WTC11 (cell line): ENCODE results near the gene EVA1A. TPM values are rescaled to one million over a fixed set of nuclear protein-coding genes. Genes with fewer than 3 reads are reported as not detected.

Source experiments
- ATAC-seq: fragments of 200-7000 bp; cut with Tn5 transposase; 2 replicates; pipeline ENCODE4 v1.10.0; 2021; ENCODE audit warnings: mild to moderate bottlenecking, moderate library complexity
- CTCF ChIA-PET: fragments of 300-600 bp; sonication (Branson Sonifier 250); formaldehyde crosslinking; loops from one replicate; lab custom pipeline; 2021; ENCODE audit warnings: antibody characterized with exemption; lab: Charles Lee
- POLR2A ChIA-PET: fragments of 350-600 bp; sonication (Branson Sonifier 250); formaldehyde crosslinking; loops from one replicate; lab custom pipeline; 2021; ENCODE audit warnings: antibody characterized with exemption; lab: Charles Lee
- DNase-seq: peaks from one replicate; pipeline ENCODE4 v3.0.0; 2021; ENCODE audit warnings: low spot score
- H3K27ac Mint-ChIP-seq: 2 replicates; pipeline ENCODE4 v1.8.0; 2021; ENCODE audit warnings: mixed read lengths
- H3K27me3 Mint-ChIP-seq: 2 replicates; pipeline ENCODE4 v1.8.0; 2021; ENCODE audit warnings: low read depth, mild to moderate bottlenecking, moderate library complexity, mixed read lengths
- H3K36me3 Mint-ChIP-seq: 2 replicates; pipeline ENCODE4 v1.8.0; 2021; ENCODE audit warnings: mixed read lengths
- H3K4me1 Mint-ChIP-seq: 2 replicates; pipeline ENCODE4 v1.8.0; 2022; ENCODE audit warnings: mixed read lengths
- H3K4me3 Mint-ChIP-seq: 2 replicates; pipeline ENCODE4 v1.8.0; 2021; ENCODE audit warnings: mild to moderate bottlenecking, moderate library complexity, mixed read lengths
- H3K9me3 Mint-ChIP-seq: 2 replicates; pipeline ENCODE4 v1.8.0; 2021; ENCODE audit warnings: mixed read lengths
- CBFB ChIP-seq: sonication (generic); formaldehyde crosslinking; IDR thresholded peaks from 2 replicates; pipeline ENCODE4 v1.8.1; 2022; ENCODE audit warnings: mild to moderate bottlenecking, low read depth, missing genetic modification reagents
- FOXJ3 ChIP-seq: sonication (generic); formaldehyde crosslinking; IDR thresholded peaks from 2 replicates; pipeline ENCODE4 v1.9.0; 2021; ENCODE audit warnings: missing genetic modification reagents, mild to moderate bottlenecking, borderline replicate concordance
- FOXK1 ChIP-seq: sonication (generic); formaldehyde crosslinking; IDR thresholded peaks from 2 replicates; pipeline ENCODE4 v1.8.0; 2022; ENCODE audit warnings: mild to moderate bottlenecking, moderate library complexity, missing genetic modification reagents
- GABPB1 ChIP-seq: sonication (generic); formaldehyde crosslinking; IDR thresholded peaks from 2 replicates; pipeline ENCODE4 v1.8.1; 2023; ENCODE audit warnings: mild to moderate bottlenecking, missing genetic modification reagents
- NFATC4 ChIP-seq: fragments of 250-450 bp; sonication (Bioruptor Pico); IDR thresholded peaks from 2 replicates; pipeline ENCODE4 v1.9.0; 2021; ENCODE audit warnings: mild to moderate bottlenecking
- OVOL2 ChIP-seq: fragments of 250-450 bp; sonication (Bioruptor Pico); IDR thresholded peaks from 2 replicates; pipeline ENCODE4 v1.9.0; 2021; ENCODE audit warnings: mild to moderate bottlenecking, borderline replicate concordance
- TEAD4 ChIP-seq: sonication (generic); formaldehyde crosslinking; IDR thresholded peaks from 2 replicates; pipeline ENCODE4 v1.8.0; 2022; ENCODE audit warnings: mild to moderate bottlenecking, missing genetic modification reagents
- total RNA-seq: library from RNA; stranded (reverse); gene quantifications from 3 replicates; pipeline ENCODE4 v1.2.3, GENCODE V29; 2021
- TF ChIP-seq, protein P1 (sequence below): fragments of 250-450 bp; sonication (Bioruptor Pico); IDR thresholded peaks from 2 replicates; pipeline ENCODE4 v1.9.0; 2021; ENCODE audit warnings: mild to moderate bottlenecking, borderline replicate concordance
- TF ChIP-seq, protein P2 (sequence below): fragments of 250-450 bp; sonication (Bioruptor Pico); IDR thresholded peaks from 2 replicates; pipeline ENCODE4 v1.8.0; 2021; ENCODE audit warnings: mild to moderate bottlenecking
- TF ChIP-seq, protein P3 (sequence below): fragments of 250-450 bp; sonication (Bioruptor Pico); IDR thresholded peaks from 2 replicates; pipeline ENCODE4 v2.1.2; 2022; ENCODE audit warnings: mild to moderate bottlenecking, moderate library complexity
- TF ChIP-seq, protein P4 (sequence below): sonication (generic); formaldehyde crosslinking; IDR thresholded peaks from 2 replicates; pipeline ENCODE4 v1.8.0; 2022; ENCODE audit warnings: mild to moderate bottlenecking, missing genetic modification reagents
- TF ChIP-seq, protein P5 (sequence below): sonication (generic); formaldehyde crosslinking; IDR thresholded peaks from 2 replicates; pipeline ENCODE4 v1.8.1; 2022; ENCODE audit warnings: low read depth, mild to moderate bottlenecking, moderate library complexity, missing genetic modification reagents, borderline replicate concordance
- TF ChIP-seq, protein P6 (sequence below): sonication (generic); formaldehyde crosslinking; IDR thresholded peaks from 2 replicates; pipeline ENCODE4 v1.8.0; 2022; ENCODE audit warnings: mild to moderate bottlenecking, missing genetic modification reagents
- TF ChIP-seq, protein P7 (sequence below): fragments of 250-450 bp; sonication (Bioruptor Pico); IDR thresholded peaks from 2 replicates; pipeline ENCODE4 v1.9.0; 2021; ENCODE audit warnings: mild to moderate bottlenecking
- TF ChIP-seq, protein P8 (sequence below): fragments of 200-600 bp; IDR thresholded peaks from 2 replicates; pipeline ENCODE4 v1.8.0; 2022; ENCODE audit warnings: antibody characterized with exemption

EVA1A gene
- total RNA-seq, 1 experiment from 2014 or later = 4.1 TPM

DNA sequence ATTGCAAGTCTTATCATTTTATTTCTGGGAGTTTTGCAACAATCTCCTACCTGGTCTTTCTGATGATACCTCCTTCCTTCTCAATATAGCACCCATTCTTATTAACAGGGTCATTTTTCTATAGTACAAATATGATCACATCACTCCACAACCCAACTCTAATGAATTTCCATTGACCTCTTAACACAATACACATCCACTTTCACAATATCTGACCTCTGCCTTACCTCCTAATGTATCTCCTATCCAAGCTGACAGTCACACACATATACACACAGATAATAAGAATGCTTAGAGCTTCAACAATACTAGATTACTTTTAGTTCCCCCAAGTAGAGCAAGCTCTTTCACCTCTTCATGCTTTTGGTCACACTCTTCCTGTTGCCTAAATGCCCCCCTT lies 40.9 kb downstream of the EVA1A start (continued):
- TF ChIP-seq, protein P1, sequence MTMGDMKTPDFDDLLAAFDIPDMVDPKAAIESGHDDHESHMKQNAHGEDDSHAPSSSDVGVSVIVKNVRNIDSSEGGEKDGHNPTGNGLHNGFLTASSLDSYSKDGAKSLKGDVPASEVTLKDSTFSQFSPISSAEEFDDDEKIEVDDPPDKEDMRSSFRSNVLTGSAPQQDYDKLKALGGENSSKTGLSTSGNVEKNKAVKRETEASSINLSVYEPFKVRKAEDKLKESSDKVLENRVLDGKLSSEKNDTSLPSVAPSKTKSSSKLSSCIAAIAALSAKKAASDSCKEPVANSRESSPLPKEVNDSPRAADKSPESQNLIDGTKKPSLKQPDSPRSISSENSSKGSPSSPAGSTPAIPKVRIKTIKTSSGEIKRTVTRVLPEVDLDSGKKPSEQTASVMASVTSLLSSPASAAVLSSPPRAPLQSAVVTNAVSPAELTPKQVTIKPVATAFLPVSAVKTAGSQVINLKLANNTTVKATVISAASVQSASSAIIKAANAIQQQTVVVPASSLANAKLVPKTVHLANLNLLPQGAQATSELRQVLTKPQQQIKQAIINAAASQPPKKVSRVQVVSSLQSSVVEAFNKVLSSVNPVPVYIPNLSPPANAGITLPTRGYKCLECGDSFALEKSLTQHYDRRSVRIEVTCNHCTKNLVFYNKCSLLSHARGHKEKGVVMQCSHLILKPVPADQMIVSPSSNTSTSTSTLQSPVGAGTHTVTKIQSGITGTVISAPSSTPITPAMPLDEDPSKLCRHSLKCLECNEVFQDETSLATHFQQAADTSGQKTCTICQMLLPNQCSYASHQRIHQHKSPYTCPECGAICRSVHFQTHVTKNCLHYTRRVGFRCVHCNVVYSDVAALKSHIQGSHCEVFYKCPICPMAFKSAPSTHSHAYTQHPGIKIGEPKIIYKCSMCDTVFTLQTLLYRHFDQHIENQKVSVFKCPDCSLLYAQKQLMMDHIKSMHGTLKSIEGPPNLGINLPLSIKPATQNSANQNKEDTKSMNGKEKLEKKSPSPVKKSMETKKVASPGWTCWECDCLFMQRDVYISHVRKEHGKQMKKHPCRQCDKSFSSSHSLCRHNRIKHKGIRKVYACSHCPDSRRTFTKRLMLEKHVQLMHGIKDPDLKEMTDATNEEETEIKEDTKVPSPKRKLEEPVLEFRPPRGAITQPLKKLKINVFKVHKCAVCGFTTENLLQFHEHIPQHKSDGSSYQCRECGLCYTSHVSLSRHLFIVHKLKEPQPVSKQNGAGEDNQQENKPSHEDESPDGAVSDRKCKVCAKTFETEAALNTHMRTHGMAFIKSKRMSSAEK = no peak
- TF ChIP-seq CBFB (no peak), OVOL2 (no peak), FOXK1 (CRISPR knock-in tag) (no peak)
- TF ChIP-seq, protein P2, sequence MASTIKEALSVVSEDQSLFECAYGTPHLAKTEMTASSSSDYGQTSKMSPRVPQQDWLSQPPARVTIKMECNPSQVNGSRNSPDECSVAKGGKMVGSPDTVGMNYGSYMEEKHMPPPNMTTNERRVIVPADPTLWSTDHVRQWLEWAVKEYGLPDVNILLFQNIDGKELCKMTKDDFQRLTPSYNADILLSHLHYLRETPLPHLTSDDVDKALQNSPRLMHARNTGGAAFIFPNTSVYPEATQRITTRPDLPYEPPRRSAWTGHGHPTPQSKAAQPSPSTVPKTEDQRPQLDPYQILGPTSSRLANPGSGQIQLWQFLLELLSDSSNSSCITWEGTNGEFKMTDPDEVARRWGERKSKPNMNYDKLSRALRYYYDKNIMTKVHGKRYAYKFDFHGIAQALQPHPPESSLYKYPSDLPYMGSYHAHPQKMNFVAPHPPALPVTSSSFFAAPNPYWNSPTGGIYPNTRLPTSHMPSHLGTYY (CRISPR knock-in tag) = no peak

DNA sequence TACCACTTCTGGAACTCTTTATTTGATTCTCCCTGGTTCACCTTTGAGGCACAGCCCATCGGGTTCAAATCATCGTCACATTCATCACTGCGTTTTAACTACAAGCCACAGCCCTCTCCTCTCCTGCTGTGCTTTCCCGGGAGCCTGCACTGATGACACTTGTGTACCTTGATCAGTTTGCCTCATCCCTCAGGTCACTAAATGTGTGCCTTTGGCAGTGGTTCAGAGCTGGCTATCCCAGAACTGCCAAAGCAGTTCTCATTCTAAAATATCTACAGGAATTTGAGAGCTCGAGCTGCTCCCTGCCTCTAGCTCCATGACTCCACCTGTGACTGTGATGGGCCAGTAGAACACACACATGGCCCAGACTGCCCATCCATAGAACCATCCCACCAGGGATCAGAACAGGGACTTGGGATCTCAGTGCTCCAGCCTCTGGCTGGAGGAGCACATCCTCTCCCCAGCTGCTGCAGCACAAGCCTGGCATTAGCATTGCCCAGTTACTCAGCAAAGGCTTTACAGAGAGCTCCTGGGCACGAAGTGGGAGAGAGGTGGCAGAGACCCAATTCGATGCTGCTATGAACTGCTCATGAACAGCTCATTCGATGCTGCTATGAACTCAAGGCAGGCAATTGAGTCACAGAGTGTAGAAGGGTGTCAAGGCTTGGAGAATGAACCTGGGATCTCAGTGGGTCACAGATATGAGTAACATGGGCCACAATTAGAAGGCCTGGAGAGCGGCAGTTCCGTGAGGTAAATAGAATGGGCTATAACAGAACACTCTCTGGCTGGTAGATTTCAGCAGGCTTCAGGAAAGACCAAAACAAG lies 41.9 kb downstream of the EVA1A start:
- no peaks in the 10 kb centered on the region for H3K4me1 Mint-ChIP-seq
- TF ChIP-seq GABPB1 (CRISPR knock-in tag) = 0 out of 2 replicates have a peak, but pooled peaks have one; percentile 41
- TF ChIP-seq FOXJ3 = no peak
- TF ChIP-seq, all 79 proteins: peak for 1
- CTCF ChIA-PET = interaction anchor here (0.8 to 1.2 kb wide), 2 partner anchors 25 to 87 kb away, joined by 3 read pairs; no protein-coding TSS in a partner anchor
- Mint-ChIP-seq H3K27ac (no peak overlapping the region), H3K9me3 (peaks cover 9% of the 10 kb centered on the region), H3K27me3 (no peaks in the 10 kb centered on the region), H3K36me3 (peaks cover 4% of the 10 kb centered on the region; the same call in 1 of the 2 replicates), H3K4me3 (no peak overlapping the region)
- ATAC-seq (no peak), DNase-seq (no peak)
- POLR2A ChIA-PET = no interaction called here

DNA sequence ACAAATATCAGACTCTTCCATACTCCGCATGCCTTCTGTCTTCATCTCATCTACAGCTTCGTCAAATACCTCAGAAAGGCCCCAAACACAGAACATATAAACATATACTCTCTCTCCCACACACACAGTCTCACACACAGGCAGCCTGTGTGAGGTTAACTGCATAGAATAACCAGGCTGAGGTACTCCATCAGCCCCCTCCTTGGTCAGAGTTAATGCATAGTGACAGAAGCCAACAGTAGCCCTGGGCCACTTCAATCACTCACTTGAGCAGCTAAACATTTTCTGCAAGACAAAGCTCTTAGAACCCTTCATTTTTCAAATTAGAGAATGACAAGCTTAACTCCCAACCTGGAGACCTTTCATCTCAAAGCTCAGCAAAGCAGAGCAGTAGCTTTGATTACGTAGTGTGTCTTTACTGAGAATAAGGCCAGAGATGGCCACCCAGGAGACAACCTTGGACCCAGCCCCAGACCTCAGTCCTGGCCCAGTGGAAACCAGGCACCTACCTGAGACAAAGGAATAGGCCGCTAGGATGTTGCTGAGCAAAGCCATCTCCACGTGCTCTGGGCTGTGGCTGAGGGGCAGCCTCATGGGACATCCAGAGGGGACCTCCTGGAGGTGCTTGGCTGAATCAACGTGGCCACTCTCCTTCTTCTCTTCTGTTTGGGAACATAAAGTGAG lies 43.0 kb downstream of the EVA1A start:
- DNase-seq (no peak), ATAC-seq (no peak)
- H3K36me3 Mint-ChIP-seq = peaks cover 15% of the 10 kb centered on the region
- H3K9me3 Mint-ChIP-seq = peaks cover 20% of the 10 kb centered on the region
- ChIA-PET CTCF (interaction anchor here (0.8 kb wide), 1 partner anchor 24 kb away, joined by 3 read pairs; no protein-coding TSS in a partner anchor), POLR2A (no interaction called here)
- H3K4me3 Mint-ChIP-seq = no peak overlapping the region
- H3K27ac Mint-ChIP-seq = no peak overlapping the region
- H3K27me3 Mint-ChIP-seq = no peaks in the 10 kb centered on the region
- H3K4me1 Mint-ChIP-seq = no peaks in the 10 kb centered on the region
- TF ChIP-seq, protein P3, sequence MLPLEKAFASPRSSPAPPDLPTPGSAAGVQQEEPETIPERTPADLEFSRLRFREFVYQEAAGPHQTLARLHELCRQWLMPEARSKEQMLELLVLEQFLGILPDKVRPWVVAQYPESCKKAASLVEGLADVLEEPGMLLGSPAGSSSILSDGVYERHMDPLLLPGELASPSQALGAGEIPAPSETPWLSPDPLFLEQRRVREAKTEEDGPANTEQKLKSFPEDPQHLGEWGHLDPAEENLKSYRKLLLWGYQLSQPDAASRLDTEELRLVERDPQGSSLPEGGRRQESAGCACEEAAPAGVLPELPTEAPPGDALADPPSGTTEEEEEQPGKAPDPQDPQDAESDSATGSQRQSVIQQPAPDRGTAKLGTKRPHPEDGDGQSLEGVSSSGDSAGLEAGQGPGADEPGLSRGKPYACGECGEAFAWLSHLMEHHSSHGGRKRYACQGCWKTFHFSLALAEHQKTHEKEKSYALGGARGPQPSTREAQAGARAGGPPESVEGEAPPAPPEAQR = no peak
- TF ChIP-seq, protein P4, sequence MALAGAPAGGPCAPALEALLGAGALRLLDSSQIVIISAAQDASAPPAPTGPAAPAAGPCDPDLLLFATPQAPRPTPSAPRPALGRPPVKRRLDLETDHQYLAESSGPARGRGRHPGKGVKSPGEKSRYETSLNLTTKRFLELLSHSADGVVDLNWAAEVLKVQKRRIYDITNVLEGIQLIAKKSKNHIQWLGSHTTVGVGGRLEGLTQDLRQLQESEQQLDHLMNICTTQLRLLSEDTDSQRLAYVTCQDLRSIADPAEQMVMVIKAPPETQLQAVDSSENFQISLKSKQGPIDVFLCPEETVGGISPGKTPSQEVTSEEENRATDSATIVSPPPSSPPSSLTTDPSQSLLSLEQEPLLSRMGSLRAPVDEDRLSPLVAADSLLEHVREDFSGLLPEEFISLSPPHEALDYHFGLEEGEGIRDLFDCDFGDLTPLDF (CRISPR knock-in tag) = no peak
- TF ChIP-seq TEAD4 (CRISPR knock-in tag) (no peak), NFATC4 (CRISPR knock-in tag) (no peak), OVOL2 (no peak)
- TF ChIP-seq, protein P5, sequence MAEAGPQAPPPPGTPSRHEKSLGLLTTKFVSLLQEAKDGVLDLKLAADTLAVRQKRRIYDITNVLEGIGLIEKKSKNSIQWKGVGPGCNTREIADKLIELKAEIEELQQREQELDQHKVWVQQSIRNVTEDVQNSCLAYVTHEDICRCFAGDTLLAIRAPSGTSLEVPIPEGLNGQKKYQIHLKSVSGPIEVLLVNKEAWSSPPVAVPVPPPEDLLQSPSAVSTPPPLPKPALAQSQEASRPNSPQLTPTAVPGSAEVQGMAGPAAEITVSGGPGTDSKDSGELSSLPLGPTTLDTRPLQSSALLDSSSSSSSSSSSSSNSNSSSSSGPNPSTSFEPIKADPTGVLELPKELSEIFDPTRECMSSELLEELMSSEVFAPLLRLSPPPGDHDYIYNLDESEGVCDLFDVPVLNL = no peak
- TF ChIP-seq, protein P6, sequence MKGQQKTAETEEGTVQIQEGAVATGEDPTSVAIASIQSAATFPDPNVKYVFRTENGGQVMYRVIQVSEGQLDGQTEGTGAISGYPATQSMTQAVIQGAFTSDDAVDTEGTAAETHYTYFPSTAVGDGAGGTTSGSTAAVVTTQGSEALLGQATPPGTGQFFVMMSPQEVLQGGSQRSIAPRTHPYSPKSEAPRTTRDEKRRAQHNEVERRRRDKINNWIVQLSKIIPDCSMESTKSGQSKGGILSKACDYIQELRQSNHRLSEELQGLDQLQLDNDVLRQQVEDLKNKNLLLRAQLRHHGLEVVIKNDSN (CRISPR knock-in tag) = no peak
- TF ChIP-seq, protein P7, sequence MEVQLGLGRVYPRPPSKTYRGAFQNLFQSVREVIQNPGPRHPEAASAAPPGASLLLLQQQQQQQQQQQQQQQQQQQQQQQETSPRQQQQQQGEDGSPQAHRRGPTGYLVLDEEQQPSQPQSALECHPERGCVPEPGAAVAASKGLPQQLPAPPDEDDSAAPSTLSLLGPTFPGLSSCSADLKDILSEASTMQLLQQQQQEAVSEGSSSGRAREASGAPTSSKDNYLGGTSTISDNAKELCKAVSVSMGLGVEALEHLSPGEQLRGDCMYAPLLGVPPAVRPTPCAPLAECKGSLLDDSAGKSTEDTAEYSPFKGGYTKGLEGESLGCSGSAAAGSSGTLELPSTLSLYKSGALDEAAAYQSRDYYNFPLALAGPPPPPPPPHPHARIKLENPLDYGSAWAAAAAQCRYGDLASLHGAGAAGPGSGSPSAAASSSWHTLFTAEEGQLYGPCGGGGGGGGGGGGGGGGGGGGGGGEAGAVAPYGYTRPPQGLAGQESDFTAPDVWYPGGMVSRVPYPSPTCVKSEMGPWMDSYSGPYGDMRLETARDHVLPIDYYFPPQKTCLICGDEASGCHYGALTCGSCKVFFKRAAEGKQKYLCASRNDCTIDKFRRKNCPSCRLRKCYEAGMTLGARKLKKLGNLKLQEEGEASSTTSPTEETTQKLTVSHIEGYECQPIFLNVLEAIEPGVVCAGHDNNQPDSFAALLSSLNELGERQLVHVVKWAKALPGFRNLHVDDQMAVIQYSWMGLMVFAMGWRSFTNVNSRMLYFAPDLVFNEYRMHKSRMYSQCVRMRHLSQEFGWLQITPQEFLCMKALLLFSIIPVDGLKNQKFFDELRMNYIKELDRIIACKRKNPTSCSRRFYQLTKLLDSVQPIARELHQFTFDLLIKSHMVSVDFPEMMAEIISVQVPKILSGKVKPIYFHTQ = no peak
- TF ChIP-seq, protein P8, sequence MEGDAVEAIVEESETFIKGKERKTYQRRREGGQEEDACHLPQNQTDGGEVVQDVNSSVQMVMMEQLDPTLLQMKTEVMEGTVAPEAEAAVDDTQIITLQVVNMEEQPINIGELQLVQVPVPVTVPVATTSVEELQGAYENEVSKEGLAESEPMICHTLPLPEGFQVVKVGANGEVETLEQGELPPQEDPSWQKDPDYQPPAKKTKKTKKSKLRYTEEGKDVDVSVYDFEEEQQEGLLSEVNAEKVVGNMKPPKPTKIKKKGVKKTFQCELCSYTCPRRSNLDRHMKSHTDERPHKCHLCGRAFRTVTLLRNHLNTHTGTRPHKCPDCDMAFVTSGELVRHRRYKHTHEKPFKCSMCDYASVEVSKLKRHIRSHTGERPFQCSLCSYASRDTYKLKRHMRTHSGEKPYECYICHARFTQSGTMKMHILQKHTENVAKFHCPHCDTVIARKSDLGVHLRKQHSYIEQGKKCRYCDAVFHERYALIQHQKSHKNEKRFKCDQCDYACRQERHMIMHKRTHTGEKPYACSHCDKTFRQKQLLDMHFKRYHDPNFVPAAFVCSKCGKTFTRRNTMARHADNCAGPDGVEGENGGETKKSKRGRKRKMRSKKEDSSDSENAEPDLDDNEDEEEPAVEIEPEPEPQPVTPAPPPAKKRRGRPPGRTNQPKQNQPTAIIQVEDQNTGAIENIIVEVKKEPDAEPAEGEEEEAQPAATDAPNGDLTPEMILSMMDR = no peak
